Regular cardiac myocyte (primary cell): Measurements from ENCODE around the gene DNAH8. TPM values are rescaled to one million over a fixed set of nuclear protein-coding genes. Genes with fewer than 3 reads are reported as not detected.

ENCODE experiments used
- total RNA-seq: library from RNA; depleted of rRNA; stranded (reverse); fragments of >200 nt; gene quantifications from 2 replicates; pipeline ENCODE4 v1.2.3, GENCODE V29; 2014

DNAH8 gene, protein sequence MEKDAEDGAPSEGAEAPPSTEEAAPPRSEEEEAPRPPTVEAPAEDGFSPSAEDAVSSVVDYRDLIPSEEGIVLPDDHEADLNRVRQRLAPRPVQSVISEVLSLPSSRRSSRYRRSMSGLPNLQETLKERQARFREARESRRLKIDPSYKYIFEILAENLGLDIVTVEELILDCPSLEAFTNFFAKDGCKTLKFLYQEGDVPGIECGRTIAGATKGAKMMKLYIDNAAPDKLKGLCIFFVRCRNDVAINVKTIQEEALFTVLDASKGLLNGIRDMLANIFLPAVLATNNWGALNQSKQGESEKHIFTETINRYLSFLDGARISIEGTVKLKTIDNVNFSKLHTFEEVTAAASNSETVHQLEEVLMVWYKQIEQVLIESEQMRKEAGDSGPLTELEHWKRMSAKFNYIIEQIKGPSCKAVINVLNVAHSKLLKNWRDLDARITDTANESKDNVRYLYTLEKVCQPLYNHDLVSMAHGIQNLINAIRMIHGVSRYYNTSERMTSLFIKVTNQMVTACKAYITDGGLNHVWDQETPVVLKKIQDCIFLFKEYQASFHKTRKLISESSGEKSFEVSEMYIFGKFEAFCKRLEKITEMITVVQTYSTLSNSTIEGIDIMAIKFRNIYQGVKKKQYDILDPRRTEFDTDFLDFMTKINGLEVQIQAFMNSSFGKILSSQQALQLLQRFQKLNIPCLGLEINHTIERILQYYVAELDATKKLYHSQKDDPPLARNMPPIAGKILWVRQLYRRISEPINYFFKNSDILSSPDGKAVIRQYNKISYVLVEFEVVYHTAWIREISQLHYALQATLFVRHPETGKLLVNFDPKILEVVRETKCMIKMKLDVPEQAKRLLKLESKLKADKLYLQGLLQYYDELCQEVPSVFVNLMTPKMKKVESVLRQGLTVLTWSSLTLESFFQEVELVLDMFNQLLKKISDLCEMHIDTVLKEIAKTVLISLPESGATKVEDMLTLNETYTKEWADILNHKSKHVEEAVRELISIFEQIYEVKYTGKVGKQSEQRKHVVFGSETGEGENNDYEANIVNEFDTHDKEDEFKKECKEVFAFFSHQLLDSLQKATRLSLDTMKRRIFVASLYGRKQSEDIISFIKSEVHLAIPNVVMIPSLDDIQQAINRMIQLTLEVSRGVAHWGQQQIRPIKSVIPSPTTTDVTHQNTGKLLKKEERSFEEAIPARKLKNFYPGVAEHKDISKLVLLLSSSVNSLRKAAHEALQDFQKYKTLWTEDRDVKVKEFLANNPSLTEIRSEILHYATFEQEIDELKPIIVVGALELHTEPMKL (N-terminal part only)
- under 0.01 TPM in 1 of 2 replicates, not detected in the other for total RNA-seq

GRCh38 chr6:38715016-38715689, at the start of gene DNAH8:
TSS of gene DNAH8 (plus strand) at chr6:38715311. CDS start at chr6:38722810, 7,499 bp downstream.

DNA sequence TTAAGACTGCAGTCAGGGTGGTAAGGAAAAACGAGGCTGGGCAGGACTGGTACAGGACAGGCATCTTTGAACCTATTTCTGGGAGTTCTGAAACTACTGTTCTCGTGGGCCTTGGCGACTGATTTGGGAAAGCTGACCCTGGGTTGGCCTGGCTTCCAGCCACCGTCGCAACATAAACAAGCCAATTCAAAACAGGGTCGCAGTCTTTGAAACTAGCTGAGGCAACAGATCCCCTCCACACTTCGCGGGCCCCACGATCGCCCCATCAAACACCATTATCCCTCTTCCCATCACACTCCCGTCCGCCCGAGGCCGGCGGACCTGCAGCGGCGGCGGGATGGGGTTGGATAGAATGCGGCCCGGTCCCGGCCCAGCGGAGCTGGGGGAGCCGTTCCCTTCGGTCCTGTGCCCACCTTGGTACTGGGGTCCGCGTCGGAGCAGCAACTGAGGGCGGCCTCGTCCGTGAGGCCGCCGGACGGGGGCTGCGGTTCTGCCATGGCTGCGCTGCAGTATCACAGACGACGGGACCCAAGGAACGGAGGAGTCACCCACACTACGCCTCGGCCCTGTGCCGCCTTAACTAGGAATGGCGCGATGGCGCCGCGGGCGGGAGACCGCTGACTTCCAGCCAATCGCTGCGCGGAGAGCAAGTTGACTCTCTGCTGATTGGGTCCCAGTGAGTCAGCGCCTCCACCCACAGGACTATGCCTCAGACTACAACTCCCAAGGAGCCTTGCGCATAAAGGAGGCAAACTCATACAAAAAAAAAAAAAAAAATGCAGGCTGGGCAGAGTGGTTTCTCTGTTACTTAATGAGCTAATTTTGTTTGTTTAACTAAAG, 12.3 kb upstream of the DNAH8 start, which contains the start of gene GLO1:
Gene GLO1 (minus strand): TSS at position 588 of the 840 bp plus-strand sequence. CDS start 91 bp downstream, at position 497.

GRCh38 chr6:39048481-39049399, 333.6 kb downstream of the DNAH8 start, which contains the start of gene GLP1R:
TSS of gene GLP1R (plus strand) at chr6:39048781. CDS start at chr6:39048841, 60 bp downstream.

Other genes with a start within 250 kb of the DNAH8 start
- 8.8 and 18.3 TPM in 2 replicates for gene BTBD9, start 75.4 kb upstream of the DNAH8 start, total RNA-seq
- 120 and 123 TPM in 2 replicates for gene GLO1, start 12.2 kb upstream of the DNAH8 start, total RNA-seq